DLD1 (cell line): ENCODE measurements around the gene ABI3BP.
"Not testable (repeated sequence)": the region's sequence is repeated elsewhere in the genome, so short reads cannot be mapped to it uniquely, and the experiment has no call there.

Experiments
- in situ Hi-C: cut with HindIII; loops from 2 replicates; pipeline ENCODE4 v1.10.0; 2017; ENCODE audit warnings: low sequenced_read_pairs

Gene ABI3BP

GRCh38 chr3:100993309-100993708 lies at the start of gene ABI3BP:
Gene ABI3BP, minus strand, starts transcription at chr3:100993421. Its CDS starts 37 bp downstream, at chr3:100993384.
- in situ Hi-C loops: no loop called here

GRCh38 chr3:101039285-101039684 lies 46.1 kb upstream of the ABI3BP start:
- in situ Hi-C loops: no loop called here

GRCh38 chr3:101038880-101039279 lies 45.7 kb upstream of the ABI3BP start:
- in situ Hi-C loops: no loop called here

GRCh38 chr3:101038393-101038792 lies 45.2 kb upstream of the ABI3BP start:
- in situ Hi-C loops: no loop called here

GRCh38 chr3:101037613-101038012 lies 44.4 kb upstream of the ABI3BP start:
- in situ Hi-C loops: no loop called here

GRCh38 chr3:101036676-101037075 lies 43.5 kb upstream of the ABI3BP start:
- in situ Hi-C loops: no loop called here

- in situ Hi-C loops: no loop called here
Measured at GRCh38 chr3:101036213-101036618, 43.0 kb upstream of the ABI3BP start.

GRCh38 chr3:101027286-101027685 lies 34.1 kb upstream of the ABI3BP start:
- in situ Hi-C loops: no loop called here

GRCh38 chr3:101026881-101027280 lies 33.7 kb upstream of the ABI3BP start:
- in situ Hi-C loops: no loop called here

- in situ Hi-C loops: no loop called here
Measured at GRCh38 chr3:101026244-101026643, 33.0 kb upstream of the ABI3BP start.

- in situ Hi-C loops: no loop called here
Measured at GRCh38 chr3:101020351-101021015, 27.3 kb upstream of the ABI3BP start.

GRCh38 chr3:101017017-101017416 lies 23.8 kb upstream of the ABI3BP start:
- in situ Hi-C loops: no loop called here

GRCh38 chr3:101012312-101012711 lies 19.1 kb upstream of the ABI3BP start:
- in situ Hi-C loops: not testable (repeated sequence)

GRCh38 chr3:101011136-101011535 lies 17.9 kb upstream of the ABI3BP start:
- in situ Hi-C loops: no loop called here

- in situ Hi-C loops: no loop called here
Measured at GRCh38 chr3:101010296-101010695, 17.1 kb upstream of the ABI3BP start.

GRCh38 chr3:101009386-101009785 lies 16.2 kb upstream of the ABI3BP start:
- in situ Hi-C loops: no loop called here

- in situ Hi-C loops: no loop called here
Measured at GRCh38 chr3:100999160-100999559, 5.9 kb upstream of the ABI3BP start.

GRCh38 chr3:100994809-100995208 lies 1.6 kb upstream of the ABI3BP start:
- in situ Hi-C loops: no loop called here

GRCh38 chr3:100994187-100994586 lies 966 bp upstream of the ABI3BP start:
- in situ Hi-C loops: no loop called here

GRCh38 chr3:100992231-100993012 lies 799 bp downstream of the ABI3BP start:
- in situ Hi-C loops: no loop called here

- in situ Hi-C loops: no loop called here
Measured at GRCh38 chr3:100988080-100988479, 5.1 kb downstream of the ABI3BP start.

GRCh38 chr3:100984308-100984707 lies 8.9 kb downstream of the ABI3BP start:
- in situ Hi-C loops: no loop called here
